Uterus (tissue), 2 donors: ENCODE data around the gene TRIM52.

Experiments used
- POLR2A ChIP-seq, 2 donors: fragments of 450-650 bp; IDR thresholded peaks; one replicate each; pipeline ENCODE4 v1.6.1; 2016; ENCODE audit warnings: antibody characterized with exemption in 2 of 2, mild to moderate bottlenecking in 1 of 2, moderate library complexity in 1 of 2
- TF ChIP-seq, protein P1 (sequence below), 4 experiments: fragments of 200-600 bp in 2 of 4; fragments of 450-650 bp in 2 of 4; sonication (generic) in 2 of 4; IDR thresholded peaks; one replicate each; pipeline ENCODE4 v1.5.1; 2016 to 2019; ENCODE audit warnings: antibody characterized with exemption in 4 of 4, mild to moderate bottlenecking in 2 of 4, moderate library complexity in 1 of 4

DNA sequence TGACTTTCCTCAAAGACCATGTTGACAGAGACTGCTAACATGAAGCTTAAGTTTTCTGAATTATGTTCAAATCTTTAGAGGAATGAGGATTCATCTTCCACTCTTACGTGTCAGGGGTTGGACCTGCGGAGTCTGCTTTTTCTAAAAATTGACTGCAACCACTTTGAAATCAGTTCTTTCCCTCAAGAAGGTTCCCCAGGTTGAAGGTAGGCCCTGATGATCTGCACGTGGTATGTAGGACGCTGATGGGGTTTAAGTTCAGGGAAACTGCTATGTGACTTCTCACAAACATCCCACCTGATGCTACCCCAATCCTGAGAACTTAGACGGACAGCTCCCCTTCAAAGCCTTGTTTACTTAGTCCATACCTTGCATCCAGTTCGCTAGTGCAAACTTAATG is 24.5 kb downstream of the TRIM52 start:
- TF ChIP-seq, protein P1, sequence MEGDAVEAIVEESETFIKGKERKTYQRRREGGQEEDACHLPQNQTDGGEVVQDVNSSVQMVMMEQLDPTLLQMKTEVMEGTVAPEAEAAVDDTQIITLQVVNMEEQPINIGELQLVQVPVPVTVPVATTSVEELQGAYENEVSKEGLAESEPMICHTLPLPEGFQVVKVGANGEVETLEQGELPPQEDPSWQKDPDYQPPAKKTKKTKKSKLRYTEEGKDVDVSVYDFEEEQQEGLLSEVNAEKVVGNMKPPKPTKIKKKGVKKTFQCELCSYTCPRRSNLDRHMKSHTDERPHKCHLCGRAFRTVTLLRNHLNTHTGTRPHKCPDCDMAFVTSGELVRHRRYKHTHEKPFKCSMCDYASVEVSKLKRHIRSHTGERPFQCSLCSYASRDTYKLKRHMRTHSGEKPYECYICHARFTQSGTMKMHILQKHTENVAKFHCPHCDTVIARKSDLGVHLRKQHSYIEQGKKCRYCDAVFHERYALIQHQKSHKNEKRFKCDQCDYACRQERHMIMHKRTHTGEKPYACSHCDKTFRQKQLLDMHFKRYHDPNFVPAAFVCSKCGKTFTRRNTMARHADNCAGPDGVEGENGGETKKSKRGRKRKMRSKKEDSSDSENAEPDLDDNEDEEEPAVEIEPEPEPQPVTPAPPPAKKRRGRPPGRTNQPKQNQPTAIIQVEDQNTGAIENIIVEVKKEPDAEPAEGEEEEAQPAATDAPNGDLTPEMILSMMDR (IDR thresholded peaks at IDR 0.05), result no peak
- TF ChIP-seq POLR2A (IDR thresholded peaks at IDR 0.05), result no peak
